NCI-H2196 (cell line): ENCODE measurements around the gene RNPS1.
A peak's percentile ranks its signal among the peaks of the same experiment; 100 is the strongest.

Source experiments
- DNase-seq: peaks from one replicate; lab custom pipeline; 2025; ENCODE audit not compliant: unreplicated experiment; lab: John Stamatoyannopoulos, UW

RNPS1 gene

GRCh38 chr16:2236337-2237101, 31.4 kb downstream of the RNPS1 start, which contains the start of gene DNASE1L2:
Gene DNASE1L2, plus strand, starts transcription at chr16:2236444. Its CDS starts 373 bp downstream, at chr16:2236817.
- no peak for DNase-seq

- peak; percentile 85 for DNase-seq
These were observed 32.1 kb downstream of the RNPS1 start for GRCh38 chr16:2235695-2236336.

- no peak for DNase-seq
These were observed 32.7 kb downstream of the RNPS1 start for GRCh38 chr16:2235234-2235651.

DNA sequence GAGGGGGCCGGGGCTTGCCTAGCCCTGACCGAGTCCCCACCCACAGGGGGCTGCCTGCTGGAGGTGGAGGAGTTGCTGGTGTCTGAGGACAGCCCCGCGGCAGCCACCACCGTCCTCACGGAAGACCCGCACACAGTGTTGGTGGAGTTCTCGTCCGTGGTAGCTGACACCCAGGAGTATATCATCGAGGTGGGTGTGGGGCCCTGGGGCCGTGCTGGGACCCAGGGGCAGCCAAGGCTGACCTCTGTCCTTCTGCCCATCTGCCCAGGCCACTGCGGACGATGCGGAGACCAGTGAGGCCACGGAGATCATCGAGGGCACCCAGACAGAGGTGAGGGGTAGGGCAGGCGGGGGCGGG, 33.1 kb downstream of the RNPS1 start:
- no peak for DNase-seq

DNA sequence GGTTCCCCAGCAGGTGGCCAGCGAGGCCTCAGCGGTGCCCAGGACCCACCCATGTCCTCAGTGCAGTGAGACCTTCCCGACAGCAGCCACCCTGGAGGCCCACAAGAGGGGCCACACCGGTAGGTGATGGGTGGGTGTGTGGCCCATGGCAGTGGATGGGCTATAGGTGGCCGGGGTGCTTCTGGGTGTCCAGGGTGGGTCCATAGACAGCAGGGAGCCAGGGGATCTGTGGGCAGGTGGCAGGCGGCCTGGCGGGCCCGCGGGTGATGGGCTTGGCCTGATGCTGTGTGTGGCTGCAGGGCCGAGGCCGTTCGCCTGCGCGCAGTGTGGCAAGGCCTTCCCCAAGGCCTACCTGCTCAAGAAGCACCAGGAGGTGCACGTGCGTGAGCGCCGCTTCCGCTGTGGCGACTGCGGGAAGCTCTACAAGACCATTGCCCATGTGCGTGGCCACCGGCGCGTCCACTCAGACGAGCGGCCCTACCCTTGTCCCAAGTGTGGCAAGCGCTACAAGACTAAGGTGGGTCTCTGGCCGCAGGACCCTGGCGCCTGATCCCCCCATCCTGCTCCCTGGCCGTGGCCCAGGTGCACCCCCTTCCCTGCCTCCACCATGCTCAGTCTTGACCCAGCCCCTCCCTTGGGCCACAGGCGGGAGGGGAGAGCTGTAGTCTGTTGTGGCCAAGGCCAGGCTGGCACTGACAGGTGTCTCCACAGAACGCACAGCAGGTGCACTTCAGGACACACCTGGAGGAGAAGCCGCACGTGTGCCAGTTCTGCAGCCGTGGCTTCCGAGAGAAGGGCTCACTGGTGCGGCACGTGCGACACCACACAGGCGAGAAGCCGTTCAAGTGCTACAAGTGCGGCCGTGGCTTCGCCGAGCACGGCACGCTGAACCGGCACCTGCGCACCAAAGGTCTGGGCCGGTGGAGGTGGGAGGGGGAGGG, 33.8 kb downstream of the RNPS1 start:
- peak; percentile 91 for DNase-seq

DNA sequence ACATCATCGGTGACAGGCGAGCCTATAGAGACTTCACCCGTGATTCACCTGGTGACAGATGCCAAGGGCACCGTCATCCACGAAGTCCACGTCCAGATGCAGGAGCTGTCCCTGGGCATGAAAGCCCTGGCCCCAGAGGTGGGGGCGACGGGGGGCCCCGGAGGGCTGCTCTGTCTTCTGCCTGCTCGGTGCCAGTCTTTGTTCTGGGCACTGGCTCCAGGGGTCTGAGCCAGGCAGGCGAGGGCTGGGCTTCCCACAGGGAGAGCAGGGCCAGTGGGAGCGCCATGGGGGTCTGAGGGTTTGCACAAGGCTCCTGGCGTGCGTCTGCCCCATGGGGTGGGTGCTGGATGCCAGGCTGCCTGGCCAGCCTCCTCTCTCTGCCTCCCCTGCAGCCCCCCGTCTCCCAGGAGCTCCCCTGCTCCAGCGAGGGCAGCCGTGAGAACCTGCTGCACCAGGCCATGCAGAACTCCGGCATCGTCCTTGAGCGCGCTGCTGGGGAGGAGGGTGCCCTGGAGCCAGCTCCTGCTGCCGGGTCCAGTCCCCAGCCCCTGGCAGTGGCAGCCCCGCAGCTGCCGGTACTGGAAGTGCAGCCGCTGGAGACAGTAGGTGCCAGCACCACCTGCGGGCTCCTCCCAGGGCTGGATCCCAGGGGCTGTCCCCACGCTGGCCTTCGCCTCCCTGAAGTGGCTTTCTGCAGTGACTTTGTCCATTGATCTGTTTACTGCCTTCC, 34.7 kb downstream of the RNPS1 start:
- no peak for DNase-seq

- DNase-seq, result no peak
These were observed 35.6 kb downstream of the RNPS1 start for GRCh38 chr16:2232094-2232990.

- DNase-seq, result peak; percentile 32
These were observed 36.7 kb downstream of the RNPS1 start for GRCh38 chr16:2231016-2231931.

DNA sequence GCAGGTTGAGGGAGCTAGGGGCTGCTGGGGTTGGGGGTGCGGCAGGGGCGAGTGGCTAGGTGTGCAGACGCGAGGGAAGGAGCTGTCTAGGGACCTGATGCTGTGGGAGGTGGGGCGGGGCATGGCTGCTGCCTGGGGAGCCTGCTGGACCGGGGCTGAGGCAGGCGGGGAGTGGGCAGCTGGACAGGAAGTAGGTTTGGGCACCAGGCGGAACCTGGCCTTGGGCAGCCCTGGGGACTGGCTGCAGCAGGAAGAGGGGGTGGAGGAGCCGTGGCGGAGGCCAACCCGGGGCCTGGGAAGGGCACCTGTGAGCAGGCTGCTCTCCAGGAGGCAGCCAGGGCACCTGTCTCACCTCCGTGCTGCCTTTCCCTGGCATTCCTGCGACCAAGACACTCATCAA, 37.5 kb downstream of the RNPS1 start:
- DNase-seq, result peak; percentile 58

DNA sequence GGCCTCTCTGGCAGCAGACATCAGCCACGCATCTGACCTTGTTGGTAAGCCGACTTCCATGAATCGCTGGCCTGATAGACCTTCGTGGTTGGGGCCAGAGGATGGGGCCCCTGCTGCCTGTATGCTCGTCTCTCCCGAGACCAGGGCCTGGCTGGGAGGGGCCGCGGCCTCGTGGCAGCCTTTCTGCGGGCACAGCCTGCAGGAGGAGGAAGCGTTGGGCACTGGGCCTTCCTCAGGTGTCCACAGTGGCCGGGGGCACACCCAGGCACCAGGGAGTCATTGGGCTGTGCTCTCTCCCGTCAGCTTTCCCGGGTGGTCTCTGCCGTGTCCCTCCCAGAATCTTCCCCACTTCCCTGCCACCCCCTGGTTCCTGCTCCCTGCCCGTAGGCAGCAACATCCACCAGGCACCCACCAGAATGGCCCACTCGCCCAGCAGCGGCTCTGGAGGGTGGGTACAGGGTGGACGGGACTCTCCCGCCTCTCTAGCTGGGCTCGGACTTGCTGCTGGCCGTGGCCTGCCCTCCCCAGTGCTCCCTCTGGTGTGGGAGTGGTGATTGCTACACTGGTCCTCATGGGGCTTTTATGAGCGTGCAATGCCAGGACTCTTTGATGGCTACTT, 38.2 kb downstream of the RNPS1 start:
- no peak for DNase-seq

DNA sequence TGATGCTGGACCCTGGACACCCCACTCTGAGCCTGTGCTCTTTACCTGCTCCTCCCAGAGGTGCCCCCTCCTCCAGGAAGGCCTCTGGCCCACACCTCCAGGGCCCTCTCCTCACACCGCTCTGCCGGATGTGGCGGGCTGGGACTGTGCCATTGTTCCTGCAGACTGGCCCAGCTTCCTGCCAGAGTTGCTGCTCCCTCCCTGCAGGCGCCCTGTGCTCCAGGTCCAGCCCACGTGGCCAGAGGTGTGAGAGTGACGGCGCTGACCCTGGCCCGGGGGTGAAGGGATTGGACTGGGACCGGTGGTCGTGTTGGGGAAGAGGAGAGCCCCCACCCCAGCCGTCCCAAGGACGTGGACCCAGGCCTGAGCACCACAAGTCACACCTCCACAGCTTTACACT, 38.8 kb downstream of the RNPS1 start:
- no peak for DNase-seq

GRCh38 chr16:2228161-2228824, 39.6 kb downstream of the RNPS1 start:
- no peak for DNase-seq

GRCh38 chr16:2226918-2227317, 41.0 kb downstream of the RNPS1 start:
- no peak for DNase-seq

DNA sequence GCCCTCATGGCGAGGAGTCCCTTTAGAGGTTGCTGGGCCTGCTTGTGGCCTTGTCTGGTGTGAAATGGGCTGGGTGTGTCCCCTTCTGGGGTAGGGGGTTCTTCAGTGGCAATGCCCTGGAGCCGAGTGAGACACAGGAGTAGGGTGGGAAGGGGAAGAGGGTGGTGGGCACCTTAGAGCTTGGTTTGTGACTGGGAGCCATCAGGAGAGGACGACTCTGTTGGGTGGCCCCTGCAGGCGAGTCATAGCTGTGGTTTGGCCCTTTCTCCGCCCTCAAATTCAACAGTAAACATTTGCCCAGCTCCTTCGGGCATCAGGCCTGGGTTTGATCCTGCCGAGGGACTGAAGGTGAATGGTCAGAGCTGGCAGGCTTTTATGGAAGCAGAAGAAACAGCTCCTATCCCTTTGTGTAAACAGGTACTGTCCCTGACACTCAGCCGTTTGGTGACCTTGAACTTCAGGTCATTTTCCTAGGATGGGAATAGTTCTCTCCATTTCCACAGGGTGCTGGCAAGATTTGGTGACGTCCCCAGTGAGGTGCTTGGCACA, 41.6 kb downstream of the RNPS1 start:
- peak; percentile 39 for DNase-seq

GRCh38 chr16:2223942-2224486, 43.9 kb downstream of the RNPS1 start:
- DNase-seq, result peak; percentile 38

- DNase-seq, result peak; percentile 99
These were observed 44.5 kb downstream of the RNPS1 start, which contains the start of gene E4F1 for GRCh38 chr16:2223221-2223941. Gene E4F1, plus strand, starts transcription at chr16:2223591. Its CDS starts 23 bp downstream, at chr16:2223614.
